ENCODE data around the gene DCST2. TPM values are rescaled to one million over a fixed set of nuclear protein-coding genes. Genes with fewer than 3 reads are reported as not detected.

Gene DCST2
- total RNA-seq, 1 donor from 2014 or later = 0.30 TPM

DNA sequence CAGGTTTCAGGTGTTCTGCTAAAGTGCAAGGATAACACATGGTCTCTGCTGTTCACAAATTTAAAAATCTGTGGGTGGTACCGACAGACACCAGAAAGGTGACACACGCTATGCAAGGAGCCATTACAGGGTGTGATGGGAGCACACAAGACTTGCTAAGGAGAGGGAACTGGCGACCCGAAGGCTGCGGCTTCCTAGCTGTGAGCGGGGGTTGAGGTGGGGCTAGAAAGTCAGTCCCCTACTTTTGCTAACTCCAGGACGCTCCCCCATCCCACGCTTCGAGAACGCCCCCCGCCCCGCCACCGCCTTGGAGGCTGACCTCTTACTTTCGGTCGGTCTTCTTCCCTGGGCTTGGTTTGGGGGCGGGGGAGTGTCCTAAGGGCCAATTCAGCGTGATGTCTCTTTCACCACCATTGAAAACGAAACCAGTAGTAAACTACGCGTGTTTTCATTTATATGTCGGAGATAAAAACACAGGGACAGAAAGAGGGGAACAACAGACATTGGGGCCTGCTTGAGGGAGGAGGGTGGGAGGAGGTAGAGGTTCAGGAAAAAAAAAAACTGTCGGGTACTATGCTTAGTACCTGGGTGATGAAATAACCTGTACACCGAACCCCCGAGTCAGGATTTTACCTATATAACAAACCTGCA lies 58.0 kb downstream of the DCST2 start:
- Mint-ChIP-seq H3K36me3 (ENCODE audit: low read depth) (no peaks in the 10 kb centered on the region), H3K9me3 (ENCODE audit: low read depth) (no peaks in the 10 kb centered on the region), H3K4me3 (ENCODE audit: unreplicated experiment) (no peak overlapping the region), H3K27me3 (ENCODE audit: low read depth) (no peaks in the 10 kb centered on the region), H3K27ac (ENCODE audit: unreplicated experiment) (no peak overlapping the region), H3K4me1 (ENCODE audit: low read depth) (peaks cover 28% of the 10 kb centered on the region)
- TF ChIP-seq, protein P1, sequence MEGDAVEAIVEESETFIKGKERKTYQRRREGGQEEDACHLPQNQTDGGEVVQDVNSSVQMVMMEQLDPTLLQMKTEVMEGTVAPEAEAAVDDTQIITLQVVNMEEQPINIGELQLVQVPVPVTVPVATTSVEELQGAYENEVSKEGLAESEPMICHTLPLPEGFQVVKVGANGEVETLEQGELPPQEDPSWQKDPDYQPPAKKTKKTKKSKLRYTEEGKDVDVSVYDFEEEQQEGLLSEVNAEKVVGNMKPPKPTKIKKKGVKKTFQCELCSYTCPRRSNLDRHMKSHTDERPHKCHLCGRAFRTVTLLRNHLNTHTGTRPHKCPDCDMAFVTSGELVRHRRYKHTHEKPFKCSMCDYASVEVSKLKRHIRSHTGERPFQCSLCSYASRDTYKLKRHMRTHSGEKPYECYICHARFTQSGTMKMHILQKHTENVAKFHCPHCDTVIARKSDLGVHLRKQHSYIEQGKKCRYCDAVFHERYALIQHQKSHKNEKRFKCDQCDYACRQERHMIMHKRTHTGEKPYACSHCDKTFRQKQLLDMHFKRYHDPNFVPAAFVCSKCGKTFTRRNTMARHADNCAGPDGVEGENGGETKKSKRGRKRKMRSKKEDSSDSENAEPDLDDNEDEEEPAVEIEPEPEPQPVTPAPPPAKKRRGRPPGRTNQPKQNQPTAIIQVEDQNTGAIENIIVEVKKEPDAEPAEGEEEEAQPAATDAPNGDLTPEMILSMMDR (IDR thresholded peaks at IDR 0.05) = no peak
- no peak for DNase-seq (ENCODE audit: low spot score)

- TF ChIP-seq, protein P1 (IDR thresholded peaks at IDR 0.05) = no peak
- H3K4me3 Mint-ChIP-seq (ENCODE audit: unreplicated experiment) = no peak overlapping the region
- DNase-seq (ENCODE audit: low spot score) = no peak
- H3K9me3 Mint-ChIP-seq (ENCODE audit: low read depth) = no peaks in the 10 kb centered on the region
- H3K36me3 Mint-ChIP-seq (ENCODE audit: low read depth) = no peaks in the 10 kb centered on the region
- peaks cover 28% of the 10 kb centered on the region for H3K4me1 Mint-ChIP-seq (ENCODE audit: low read depth)
- no peaks in the 10 kb centered on the region for H3K27me3 Mint-ChIP-seq (ENCODE audit: low read depth)
- H3K27ac Mint-ChIP-seq (ENCODE audit: unreplicated experiment) = no peak overlapping the region
Measured at GRCh38 chr1:154974808-154975408, 58.7 kb downstream of the DCST2 start.

- Mint-ChIP-seq H3K9me3 (ENCODE audit: low read depth) (no peaks in the 10 kb centered on the region), H3K27ac (ENCODE audit: unreplicated experiment) (no peak within 1 kb of the TSS)
Measured at GRCh38 chr1:154974102-154974807, 59.3 kb downstream of the DCST2 start, which contains the start of gene CKS1B. Gene CKS1B, plus strand, starts transcription at chr1:154974681. Its CDS starts 65 bp downstream, at chr1:154974746.

DNA sequence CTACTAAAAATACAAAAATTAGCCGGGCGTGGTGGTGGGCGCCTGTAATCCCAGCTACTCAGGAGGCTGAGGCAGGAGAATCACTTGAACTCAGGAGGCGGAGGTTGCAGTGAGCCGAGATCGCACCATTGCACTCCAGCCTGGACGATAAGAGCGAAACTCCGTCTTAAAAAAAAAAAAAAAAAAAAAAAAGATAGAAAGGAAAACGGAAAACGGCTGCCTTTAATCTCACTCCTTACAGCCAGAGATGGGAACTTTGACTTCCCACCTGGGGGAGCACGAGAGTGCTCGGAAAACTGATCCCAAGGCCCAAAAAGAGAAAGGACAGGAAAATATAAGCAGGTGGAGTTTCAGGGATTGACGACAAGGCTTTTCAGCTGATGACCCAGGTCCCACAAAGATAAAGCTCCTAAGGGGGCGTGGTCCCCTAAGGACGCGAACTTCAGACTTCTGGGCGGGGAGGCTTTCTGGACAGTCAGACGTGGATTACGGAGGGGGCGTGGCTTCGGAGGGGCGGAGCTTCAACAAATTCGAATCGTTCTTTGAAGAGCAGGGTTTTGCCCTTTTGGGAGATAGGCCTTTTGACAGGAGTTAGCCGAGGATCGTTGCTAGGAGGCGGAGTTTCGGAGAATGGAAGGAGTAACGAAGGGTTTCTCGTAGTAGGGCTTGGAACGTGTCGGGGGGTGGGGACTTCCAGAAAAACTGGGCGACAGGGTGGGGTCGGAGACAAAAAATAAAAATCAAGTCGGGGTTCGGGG lies 60.1 kb downstream of the DCST2 start:
- TF ChIP-seq, protein P1 (IDR thresholded peaks at IDR 0.05) = peak; percentile 67
- no peaks in the 10 kb centered on the region for H3K27me3 Mint-ChIP-seq (ENCODE audit: low read depth)
- no peak for DNase-seq (ENCODE audit: low spot score)
- H3K27ac Mint-ChIP-seq (ENCODE audit: unreplicated experiment) = no peak overlapping the region
- H3K4me1 Mint-ChIP-seq (ENCODE audit: low read depth) = peaks cover 40% of the 10 kb centered on the region
- peaks cover 3% of the 10 kb centered on the region for H3K36me3 Mint-ChIP-seq (ENCODE audit: low read depth)
- no peak overlapping the region for H3K4me3 Mint-ChIP-seq (ENCODE audit: unreplicated experiment)
- no peaks in the 10 kb centered on the region for H3K9me3 Mint-ChIP-seq (ENCODE audit: low read depth)

More at GRCh38 chr1:154974102-154974807, 59.3 kb downstream of the DCST2 start, which contains the start of gene CKS1B:
- H3K4me1 Mint-ChIP-seq (ENCODE audit: low read depth) = peaks cover 33% of the 10 kb centered on the region
- TF ChIP-seq, protein P1 (IDR thresholded peaks at IDR 0.05) = no peak
- H3K4me3 Mint-ChIP-seq (ENCODE audit: unreplicated experiment) = no peak within 1 kb of the TSS
- H3K36me3 Mint-ChIP-seq (ENCODE audit: low read depth) = peaks cover 2% of the 10 kb centered on the region
- H3K27me3 Mint-ChIP-seq (ENCODE audit: low read depth) = no peaks in the 10 kb centered on the region
- peak; percentile 98 for DNase-seq (ENCODE audit: low spot score)

Data from chondrocyte (in vitro differentiated cells).